Body of pancreas (tissue), 4 donors: ENCODE data around the gene LGALS13.

ENCODE experiments used
- POLR2A ChIP-seq, 3 donors: fragments of 450-650 bp; IDR thresholded peaks; one replicate each; pipeline ENCODE4 v1.6.1; 2016; ENCODE audit warnings: antibody characterized with exemption in 3 of 3, mild to moderate bottlenecking in 2 of 3
- TF ChIP-seq, protein P1 (sequence below), 7 experiments: fragments of 450-650 bp in 4 of 7; fragments of 200-600 bp in 3 of 7; sonication (generic) in 3 of 7; IDR thresholded peaks; one replicate each; pipeline ENCODE4 v1.5.1; 2016 to 2019; ENCODE audit warnings: antibody characterized with exemption in 7 of 7

DNA sequence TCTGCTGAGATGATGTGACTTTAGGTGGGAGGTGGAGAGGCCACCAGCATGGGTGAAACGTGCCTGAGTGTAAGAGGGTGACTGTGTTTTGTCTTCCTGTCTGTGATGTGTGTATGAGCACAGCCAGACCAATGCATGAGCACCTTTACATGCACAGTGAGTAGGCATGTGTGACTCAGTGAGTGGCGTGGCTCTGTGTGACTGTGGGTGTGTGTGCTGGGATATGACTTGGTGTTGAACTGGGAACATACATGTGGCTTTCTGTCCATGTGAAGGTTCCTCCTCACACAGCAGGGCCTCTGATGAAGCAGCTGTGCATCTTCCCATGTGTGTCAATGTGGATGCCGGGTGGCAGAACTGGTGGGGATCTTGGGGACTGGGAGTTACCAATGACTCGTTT lies 19.9 kb upstream of the LGALS13 start:
- TF ChIP-seq, protein P1, sequence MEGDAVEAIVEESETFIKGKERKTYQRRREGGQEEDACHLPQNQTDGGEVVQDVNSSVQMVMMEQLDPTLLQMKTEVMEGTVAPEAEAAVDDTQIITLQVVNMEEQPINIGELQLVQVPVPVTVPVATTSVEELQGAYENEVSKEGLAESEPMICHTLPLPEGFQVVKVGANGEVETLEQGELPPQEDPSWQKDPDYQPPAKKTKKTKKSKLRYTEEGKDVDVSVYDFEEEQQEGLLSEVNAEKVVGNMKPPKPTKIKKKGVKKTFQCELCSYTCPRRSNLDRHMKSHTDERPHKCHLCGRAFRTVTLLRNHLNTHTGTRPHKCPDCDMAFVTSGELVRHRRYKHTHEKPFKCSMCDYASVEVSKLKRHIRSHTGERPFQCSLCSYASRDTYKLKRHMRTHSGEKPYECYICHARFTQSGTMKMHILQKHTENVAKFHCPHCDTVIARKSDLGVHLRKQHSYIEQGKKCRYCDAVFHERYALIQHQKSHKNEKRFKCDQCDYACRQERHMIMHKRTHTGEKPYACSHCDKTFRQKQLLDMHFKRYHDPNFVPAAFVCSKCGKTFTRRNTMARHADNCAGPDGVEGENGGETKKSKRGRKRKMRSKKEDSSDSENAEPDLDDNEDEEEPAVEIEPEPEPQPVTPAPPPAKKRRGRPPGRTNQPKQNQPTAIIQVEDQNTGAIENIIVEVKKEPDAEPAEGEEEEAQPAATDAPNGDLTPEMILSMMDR (IDR thresholded peaks at IDR 0.05), result no peak
- TF ChIP-seq POLR2A (IDR thresholded peaks at IDR 0.05), result no peak
